Endometrial microvascular endothelial cells (primary cell): Measurements from ENCODE around the gene SCAMP5. TPM values are rescaled to one million over a fixed set of nuclear protein-coding genes. Genes with fewer than 3 reads are reported as not detected.

ENCODE experiments used
- in situ Hi-C: cut with HindIII; loops from 2 replicates; pipeline ENCODE4 v1.10.0; 2017; ENCODE audit warnings: low sequenced_read_pairs, low pct_unique_long_range_greater_than_20kb; ENCODE audit errors: inconsistent ontology term
- total RNA-seq: library from RNA; depleted of rRNA; stranded (reverse); fragments of >200 nt; gene quantifications from one replicate; pipeline ENCODE4 v1.2.3, GENCODE V29; 2015; ENCODE audit errors: inconsistent ontology term

Gene SCAMP5
- total RNA-seq, 1 donor from 2014 or later = 27.4 TPM

DNA sequence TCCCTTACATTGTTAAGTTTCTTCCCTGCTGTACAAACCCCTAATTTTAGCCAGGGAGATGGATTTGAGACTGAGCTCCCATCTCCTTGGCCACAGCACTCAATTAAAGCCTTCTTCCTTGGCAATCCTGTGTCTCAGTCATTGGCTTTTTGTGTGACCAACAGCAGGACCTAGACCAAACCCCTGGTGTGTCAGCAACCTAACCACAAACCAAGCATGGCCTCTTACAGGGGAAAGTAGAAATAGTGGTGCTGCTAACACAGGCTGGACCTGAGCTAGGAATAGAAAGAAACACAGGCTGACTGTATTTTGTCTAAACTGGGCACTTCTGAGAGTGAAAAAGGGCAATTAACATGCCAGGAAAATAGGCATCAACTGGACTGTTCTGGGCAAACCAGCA lies 65.9 kb downstream of the SCAMP5 start:
- in situ Hi-C loops = no loop called here

DNA sequence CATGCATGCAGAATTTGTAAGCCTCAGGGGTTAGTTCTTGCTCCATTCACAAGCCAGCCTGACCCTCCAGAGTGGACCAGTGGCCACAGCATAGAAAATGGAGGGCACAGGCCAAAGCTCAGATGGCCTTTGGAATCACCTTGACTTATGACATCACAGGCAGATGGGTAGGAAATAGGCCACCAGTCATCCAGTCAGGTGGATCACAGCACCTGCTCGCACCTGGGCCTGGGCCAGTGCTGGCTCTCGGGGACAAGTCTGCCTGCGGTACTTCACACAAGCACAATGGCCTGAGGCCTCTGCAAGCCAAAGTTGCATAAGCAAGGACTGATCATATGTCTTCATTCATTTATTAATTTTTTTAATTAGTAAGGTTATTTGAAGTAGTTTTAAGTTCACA lies 67.3 kb downstream of the SCAMP5 start:
- in situ Hi-C loops = no loop called here

DNA sequence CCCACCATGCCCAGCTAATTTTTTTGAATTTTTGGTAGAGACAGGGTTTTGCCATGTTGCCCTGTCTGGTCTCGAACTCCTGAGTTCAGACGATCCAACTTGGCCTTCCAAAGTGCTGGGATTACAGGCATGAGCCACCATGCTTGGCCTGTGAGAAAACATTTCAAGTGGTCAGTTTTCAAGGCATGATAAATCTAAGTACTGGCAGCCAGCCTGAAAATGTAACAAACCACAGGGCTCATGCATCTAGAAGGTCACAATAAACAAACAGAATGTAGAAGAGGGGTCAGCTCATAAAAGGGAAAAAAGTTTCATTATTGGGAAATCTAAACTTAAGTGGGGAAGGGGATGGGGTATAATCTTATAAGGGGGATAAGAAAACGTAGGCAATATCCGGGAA lies 68.0 kb downstream of the SCAMP5 start:
- in situ Hi-C loops = no loop called here

DNA sequence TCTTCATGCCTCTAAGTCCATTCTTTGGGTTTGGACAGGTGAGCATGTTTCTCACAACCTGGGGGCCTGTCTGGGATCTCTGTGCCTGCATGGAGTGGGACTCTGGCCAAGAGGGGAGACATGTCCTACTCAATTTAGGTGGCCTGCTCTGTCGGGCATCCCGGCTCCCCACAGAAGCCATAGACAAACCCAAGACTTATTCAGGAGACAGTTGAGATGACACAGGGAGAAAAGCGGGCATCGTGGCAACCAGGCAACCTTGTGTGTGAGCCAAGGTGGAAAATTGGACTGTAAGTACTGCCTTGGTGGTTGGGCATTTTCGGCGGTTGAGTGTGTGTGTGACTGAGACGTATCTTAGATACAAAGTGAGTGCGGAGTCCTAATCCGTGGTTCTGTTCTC lies 68.5 kb downstream of the SCAMP5 start:
- in situ Hi-C loops = no loop called here

DNA sequence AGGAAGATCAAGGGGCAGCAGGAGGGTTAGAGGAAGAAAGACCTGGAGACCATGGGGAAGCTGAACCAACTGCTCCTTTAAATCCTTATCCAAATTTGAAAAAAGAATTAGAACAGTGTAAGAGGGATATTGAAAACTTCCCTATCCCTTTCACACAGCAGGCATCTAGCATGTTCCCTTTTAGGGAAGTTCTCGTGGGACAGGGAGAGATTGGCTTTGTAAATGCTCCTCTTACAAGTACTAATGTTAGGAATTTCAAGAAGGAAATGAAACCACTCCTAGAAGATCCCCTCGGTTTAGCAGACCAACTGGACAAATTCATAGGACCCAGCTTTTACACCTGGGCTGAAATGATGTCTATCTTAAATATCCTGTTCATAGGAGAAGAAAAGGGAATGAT lies 69.5 kb downstream of the SCAMP5 start:
- in situ Hi-C loops = no loop called here

DNA sequence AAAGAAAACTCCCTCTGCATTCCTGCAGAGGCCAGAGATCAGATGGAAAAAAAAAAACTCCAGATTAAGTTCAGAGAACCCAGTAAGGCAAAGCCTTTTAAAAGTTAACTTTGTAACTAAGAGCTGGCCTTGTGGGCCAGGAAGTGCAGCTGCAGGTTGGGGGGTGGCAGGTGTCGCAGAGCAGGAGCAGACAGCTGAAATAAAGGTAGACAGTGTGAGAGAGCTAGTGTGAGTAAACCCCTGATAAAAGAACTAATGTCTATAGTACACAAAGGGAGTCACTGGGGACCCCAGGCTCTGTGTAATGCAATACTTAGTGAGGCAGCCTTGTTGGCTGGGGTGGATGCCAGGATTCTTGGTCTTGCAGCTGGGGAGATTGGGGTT lies 70.1 kb downstream of the SCAMP5 start:
- in situ Hi-C loops = no loop called here

DNA sequence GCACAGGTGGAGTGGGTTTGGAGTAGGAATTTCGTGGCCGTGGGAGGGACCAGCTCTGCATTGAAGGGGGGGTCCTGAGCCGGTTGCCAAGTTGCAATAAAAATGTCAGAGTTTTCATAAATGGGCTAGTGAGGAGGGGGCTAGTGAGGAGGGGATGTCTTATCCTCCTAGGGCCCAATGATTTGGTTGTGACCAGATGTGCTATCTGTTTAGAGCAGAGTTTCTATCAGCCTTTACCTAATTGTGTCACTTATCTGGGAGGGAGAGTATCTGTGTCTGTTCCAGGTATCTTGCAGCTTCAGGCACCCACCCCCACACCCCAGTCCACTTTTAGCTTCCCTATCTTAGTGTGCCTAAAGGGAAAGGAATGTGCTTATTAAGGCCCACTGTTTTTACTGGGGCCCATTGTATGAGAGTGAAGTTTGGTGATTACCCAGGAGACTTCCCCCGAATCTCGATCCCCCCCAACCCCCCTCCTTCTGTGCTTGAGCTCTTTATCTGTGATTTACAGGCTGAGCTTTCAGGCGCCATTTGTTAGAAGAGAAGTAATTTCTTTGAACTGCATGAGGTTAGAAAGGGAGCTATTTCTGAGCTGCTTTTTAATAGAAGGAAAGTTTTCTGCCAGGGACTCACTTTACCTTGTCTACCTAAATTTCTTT lies 70.6 kb downstream of the SCAMP5 start:
- in situ Hi-C loops = no loop called here

DNA sequence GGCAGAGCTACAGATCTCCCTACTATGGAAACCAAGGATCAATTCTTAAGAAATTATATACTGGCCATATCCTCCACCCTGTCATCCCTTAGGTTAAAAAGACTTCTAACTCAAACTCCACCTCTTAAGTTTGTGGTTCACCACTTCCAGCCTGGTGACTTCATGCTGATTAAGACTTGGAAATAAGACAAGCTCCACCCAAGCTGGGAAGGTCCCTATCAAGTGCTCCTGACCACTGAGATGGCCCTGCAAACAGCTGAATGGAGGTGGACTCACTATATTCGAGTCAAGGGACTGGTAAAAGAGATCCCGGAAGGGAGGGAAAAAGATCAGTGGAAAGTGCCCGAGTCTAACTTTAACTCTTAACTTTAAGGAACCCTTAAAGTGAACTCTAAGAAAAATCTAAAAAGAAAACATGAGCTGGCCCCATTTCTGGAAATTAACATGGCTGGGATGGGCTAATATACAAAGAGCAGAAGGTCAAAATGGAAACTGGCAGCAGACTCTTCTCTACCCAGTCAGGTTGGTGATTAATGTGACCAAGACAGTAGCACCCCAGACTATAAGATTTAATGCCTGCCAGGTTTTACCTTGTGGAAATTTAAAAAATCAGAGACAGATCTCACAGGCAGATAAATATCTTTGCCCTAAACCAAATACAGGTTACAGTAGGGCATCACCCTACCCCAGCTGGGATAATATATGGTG lies 71.9 kb downstream of the SCAMP5 start:
- in situ Hi-C loops = no loop called here

DNA sequence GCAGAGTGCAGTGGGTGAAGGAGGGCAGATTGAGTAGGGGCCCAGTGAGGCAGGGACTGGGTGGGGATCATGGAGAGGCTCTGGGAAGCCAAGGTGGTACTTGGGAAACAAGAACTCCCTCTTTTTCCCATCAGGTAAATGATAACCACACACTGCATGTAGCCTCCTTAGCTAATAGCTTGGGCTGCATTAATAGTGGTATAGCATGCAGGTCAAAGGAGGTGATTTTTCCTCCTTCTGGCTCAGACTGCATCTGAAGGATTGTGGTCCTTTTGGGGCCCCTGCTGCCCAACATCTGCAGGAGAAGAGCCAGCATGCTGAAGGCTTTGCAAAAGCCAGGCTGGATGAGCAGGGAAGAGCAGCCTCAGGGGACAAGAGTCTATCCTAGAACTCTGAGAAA lies 73.4 kb downstream of the SCAMP5 start:
- in situ Hi-C loops = no loop called here

DNA sequence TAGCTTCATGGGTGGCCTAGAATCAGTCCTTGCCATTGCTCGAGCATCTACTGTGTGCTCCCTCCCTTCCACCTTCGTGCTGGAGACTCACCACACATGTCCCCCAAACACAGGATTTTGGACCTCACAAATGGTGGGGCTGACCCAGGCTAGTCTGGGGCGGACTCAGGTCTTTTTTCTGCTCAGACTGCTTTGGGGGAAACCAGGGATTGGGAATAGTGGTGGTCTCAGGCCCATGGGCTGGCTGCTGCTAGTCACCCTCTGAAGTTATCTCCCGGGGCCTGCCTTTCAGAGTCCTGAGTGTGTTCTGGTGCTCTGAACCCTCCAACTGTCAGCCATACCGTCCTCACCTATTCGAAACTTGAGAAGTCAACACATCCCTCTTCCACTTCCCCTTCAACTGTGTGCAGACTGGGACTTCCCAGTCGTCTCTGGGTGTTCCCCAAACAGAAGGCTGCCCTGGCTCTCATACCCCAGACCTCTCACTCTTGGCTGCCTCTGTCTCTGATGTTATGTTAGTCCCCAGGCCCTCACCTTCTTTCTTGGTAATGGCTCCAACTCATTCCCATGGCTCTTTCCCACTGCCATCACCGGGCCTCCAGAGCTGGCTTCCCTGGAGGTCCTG lies 74.0 kb downstream of the SCAMP5 start:
- in situ Hi-C loops = no loop called here

DNA sequence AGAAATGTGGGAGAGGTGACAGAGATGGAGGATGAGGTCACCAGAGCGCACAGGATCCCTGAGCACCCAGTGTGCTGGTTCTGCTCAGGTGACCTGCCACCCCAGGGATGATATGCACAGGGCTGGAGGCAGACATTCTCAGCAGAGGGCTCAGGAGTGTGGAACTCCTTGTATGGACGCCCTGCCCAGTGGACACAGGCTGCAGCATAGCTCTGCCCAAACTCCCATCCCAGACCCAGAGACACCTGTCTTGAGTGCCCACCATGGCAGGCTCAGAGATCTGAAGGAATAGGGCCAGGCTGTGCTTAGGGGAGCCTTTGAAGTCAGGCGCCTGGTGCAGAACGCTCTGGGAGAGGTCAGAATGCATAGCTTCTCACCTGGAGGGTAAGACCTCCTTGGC lies 75.3 kb downstream of the SCAMP5 start:
- in situ Hi-C loops = no loop called here

Other genes starting within 250 kb of the SCAMP5 start
- gene CYP1A2, start 246.7 kb upstream of the SCAMP5 start, total RNA-seq = not detected
- 35.7 TPM for gene CSK, start 213.5 kb upstream of the SCAMP5 start, total RNA-seq
- gene LMAN1L, start 182.7 kb upstream of the SCAMP5 start, total RNA-seq = not detected
- not detected for gene CPLX3, start 168.9 kb upstream of the SCAMP5 start, total RNA-seq
- 40.2 TPM for gene ULK3, start 152.4 kb upstream of the SCAMP5 start, total RNA-seq
- 93.2 TPM for gene SCAMP2, start 122.2 kb upstream of the SCAMP5 start, total RNA-seq
- 48.7 TPM for gene MPI, start 105.5 kb upstream of the SCAMP5 start, total RNA-seq
- gene FAM219B, start 88.7 kb upstream of the SCAMP5 start, total RNA-seq = 30.4 TPM
- gene COX5A, start 57.5 kb upstream of the SCAMP5 start, total RNA-seq = 116 TPM
- 11.8 TPM for gene RPP25, start 38.8 kb upstream of the SCAMP5 start, total RNA-seq
- 29.0 TPM for gene PPCDC, start 28.0 kb downstream of the SCAMP5 start, total RNA-seq
- gene C15orf39, start 206.3 kb downstream of the SCAMP5 start, total RNA-seq = 16.1 TPM